Left renal cortex interstitium (tissue), 4 donors: ENCODE data around the gene TCERG1L. TPM values are rescaled to one million over a fixed set of nuclear protein-coding genes. Genes with fewer than 3 reads are reported as not detected.
"Not testable (repeated sequence)": the region's sequence is repeated elsewhere in the genome, so short reads cannot be mapped to it uniquely, and the experiment has no call there.

Experiments used
- DNase-seq, 4 donors: peaks; one replicate each; pipeline ENCODE4 v3.0.0-alpha.2; 2013; ENCODE audit warnings: low read depth in 4 of 4, low spot score in 2 of 4, missing footprints in 1 of 4
- polyA plus RNA-seq, 4 donors: library from polyadenylated mRNA; unstranded; fragments of 120-200 nt; gene quantifications; one replicate each; pipeline ENCODE4 v1.2.1, GENCODE V29; 2013; ENCODE audit not compliant: insufficient read length in 4 of 4

TCERG1L gene, protein sequence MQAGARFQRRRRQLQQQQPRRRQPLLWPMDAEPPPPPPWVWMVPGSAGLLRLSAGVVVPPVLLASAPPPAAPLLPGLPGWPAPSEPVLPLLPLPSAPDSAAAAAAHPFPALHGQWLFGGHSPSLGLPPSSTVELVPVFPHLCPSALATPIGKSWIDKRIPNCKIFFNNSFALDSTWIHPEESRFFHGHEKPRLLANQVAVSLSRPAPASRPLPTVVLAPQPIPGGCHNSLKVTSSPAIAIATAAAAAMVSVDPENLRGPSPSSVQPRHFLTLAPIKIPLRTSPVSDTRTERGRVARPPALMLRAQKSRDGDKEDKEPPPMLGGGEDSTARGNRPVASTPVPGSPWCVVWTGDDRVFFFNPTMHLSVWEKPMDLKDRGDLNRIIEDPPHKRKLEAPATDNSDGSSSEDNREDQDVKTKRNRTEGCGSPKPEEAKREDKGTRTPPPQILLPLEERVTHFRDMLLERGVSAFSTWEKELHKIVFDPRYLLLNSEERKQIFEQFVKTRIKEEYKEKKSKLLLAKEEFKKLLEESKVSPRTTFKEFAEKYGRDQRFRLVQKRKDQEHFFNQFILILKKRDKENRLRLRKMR
- 1 to 10 TPM; 1.3 to 2.4 (median 1.9) TPM for polyA plus RNA-seq

DNA sequence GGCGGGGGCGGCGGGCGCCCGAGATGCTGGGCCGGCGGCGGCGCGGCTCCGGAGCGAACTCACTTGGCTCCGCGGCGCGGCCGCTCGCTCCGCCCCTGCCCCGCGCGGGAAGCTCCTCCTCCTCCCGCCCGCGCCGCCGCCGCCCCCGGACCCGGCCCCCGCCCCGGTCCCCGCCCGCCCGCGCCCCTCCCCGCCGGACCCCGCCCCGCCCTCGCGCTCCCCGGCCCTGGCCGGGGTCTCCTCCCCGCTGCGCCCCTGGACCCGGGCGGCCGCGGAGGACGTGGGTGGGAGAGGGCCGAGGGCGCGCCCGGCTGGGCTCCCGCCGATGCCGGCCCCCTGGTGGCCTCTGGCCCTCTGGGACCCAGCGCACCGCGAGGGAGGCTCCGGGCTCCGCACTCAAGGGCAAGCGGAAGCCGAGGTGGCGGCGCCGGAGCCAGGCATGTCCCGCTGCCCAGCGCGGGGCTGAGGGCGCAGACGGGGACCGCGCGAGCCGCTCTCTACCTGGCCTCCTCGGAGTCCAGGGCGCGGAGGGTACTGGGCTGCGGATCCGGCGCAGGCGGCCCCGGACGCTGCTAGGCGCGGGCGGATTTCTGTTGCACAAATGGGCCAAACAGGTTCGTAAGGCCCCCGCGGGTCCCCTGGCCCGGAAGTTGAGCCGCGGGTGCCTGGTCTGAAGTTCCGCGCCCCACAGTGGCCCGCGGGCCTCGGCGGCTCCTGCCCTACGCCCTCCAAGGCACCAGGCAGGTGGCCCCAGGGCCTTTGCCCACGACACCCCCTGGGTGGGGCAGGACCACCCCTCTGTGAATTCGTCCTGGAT, at the start of gene TCERG1L:
TCERG1L (minus strand) TSS at position 61 of the 817 bp plus-strand sequence. CDS start 86 bp downstream, outside the sequence.
- peak in 2 of 4 donors; percentile 1 to 28 for DNase-seq

DNA sequence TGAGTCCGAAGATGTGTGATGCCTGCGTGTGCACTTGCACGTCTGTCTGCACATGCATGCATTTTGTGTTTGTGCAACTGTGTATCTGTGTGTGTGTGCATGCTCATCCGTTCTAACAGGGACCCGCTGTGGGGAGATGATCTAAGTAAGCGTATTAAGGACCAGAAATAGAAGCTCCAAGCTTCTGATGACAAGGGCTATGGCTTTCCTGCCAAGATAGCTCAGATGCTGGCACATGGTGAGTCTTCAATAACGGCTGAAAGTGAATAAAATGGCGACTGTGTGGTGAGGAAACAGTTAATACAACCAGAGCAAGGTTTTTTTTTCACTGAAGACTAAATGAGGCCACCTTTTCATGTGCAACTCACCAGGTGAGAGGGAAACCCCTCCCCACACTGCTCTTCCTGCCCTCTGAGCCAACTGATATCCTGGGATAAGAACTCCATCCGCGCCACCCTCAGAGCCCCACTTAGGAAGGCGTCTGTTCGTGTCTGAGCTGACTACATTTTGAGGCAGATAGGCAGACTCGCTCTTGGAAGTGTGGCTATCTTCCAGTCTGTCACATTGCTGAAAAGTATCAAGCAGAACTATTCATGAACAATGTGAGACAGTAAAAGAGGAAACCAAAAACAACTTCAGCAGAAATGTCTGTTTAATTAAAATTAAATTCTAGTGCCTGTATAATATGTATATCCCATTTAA, 47.4 kb upstream of the TCERG1L start:
- DNase-seq = no peak

DNA sequence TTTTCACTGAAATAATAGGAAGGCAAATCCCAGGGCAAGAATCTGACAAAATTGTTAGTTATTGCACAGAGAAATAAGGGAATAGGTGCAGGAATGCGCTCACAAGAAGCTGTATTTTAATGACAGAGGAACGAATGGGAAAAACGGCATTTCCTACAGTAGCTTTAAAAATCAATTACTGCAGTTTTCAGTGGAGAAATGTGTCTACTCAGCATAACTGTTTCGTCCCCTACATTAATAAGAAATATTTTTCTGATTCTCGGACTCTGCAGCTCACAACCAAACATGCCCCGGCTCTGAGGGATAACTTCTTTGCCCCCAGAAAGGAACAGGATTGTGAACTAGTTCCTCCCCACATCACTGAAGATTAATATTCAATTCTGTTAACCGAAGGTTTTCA, 44.9 kb upstream of the TCERG1L start:
- DNase-seq = no peak

DNA sequence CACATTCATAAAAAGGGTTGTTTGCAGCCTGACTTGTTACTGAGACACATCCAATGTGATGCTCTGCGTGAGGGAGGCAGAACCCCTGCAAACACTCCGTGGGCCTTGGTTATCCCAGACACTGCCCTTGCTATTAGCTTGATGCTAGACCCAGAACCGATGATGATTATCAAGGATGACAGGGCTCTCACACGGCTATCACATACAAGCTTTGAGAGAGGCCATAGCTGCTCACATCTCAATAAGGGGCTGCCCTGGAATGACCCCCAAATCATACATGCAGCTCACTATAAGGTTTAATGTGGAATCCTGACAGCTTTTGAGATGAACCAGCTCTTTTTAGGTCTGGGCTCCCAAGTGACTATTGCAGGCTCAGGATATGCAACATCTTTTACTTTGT, 44.4 kb upstream of the TCERG1L start:
- no peak for DNase-seq

DNA sequence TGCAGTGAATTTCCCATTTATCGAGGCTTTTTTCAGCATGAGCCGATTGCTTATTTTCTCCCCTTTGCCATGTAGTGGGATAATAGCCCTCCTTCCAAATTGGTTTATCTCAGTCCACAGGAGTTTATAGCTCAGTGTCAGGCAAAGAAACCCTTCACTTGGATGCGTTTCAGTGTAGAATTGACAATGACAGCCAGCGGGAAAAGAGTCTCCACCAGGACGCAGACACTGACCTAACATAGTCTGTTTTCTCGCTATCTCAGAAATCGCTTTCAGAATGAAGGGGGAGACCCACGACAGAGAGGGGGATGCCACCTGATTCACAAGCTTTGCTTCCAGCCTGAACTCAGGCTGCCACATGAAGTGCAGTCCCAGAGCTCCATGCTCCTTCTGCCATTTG, 43.5 kb upstream of the TCERG1L start:
- DNase-seq = no peak

DNA sequence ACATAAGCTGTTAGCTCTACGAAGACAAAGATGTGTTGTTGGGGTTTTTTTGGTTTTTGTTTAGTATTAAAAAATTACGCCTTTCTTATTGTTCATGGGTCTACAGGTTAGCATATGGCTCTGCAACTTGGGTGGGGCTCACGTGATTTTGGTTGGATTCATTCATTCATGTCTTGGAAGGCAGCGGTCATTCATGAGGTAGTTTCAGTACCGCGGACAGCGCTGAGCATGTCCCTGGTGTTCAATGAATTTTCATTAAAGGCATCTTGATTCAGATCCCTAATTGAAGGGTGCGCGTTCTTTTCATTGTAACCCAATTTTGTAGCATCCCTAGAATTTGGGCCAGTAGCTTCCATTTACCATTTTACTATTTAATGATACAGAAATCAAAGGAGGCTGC, 42.9 kb upstream of the TCERG1L start:
- DNase-seq = peak; percentile 28 to 55 (median 30)

DNA sequence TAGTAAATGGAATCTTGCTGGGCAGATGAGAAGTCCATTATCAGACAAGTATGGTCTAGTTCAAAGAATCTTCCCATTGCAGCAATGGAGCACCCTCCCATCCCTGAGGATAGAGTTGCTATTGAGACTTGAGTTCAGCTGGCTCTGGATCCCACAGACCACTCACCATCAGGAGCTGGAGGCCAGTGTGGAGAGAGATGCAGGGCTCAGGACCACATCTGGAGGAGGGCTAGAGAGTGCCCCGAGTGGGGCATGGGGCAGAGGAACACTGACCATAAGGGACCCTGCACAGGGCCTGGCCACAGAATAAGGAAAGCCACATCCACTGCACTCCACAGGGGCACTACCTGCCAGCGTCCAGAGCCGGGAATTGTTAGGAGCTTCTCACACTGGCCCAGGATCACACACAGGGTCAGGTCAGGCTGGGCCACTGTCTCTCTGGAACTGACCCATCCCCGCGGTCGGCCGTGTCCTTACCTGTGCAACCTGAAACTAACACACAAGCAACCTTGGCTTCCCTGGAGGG, 41.3 kb upstream of the TCERG1L start:
- no peak for DNase-seq

DNA sequence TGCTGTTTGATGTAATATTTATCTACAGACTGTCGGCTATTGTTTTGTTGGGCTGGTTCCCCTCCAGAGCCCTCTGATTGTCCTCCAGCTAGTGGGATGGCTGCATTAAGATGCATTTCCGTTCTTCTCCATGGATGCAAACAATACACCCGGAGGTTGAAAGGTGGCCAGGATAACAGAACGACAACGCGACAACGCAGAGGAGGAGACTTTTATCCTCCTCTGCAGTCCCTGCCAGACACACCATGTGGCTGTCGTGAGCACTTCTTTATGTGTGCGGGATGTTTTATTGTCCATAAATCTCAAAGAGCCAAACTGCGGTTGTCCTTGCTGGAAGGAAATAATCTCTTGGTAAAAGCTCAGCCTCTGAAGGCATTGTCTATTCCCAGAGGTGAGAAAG, 39.1 kb upstream of the TCERG1L start:
- no peak for DNase-seq

DNA sequence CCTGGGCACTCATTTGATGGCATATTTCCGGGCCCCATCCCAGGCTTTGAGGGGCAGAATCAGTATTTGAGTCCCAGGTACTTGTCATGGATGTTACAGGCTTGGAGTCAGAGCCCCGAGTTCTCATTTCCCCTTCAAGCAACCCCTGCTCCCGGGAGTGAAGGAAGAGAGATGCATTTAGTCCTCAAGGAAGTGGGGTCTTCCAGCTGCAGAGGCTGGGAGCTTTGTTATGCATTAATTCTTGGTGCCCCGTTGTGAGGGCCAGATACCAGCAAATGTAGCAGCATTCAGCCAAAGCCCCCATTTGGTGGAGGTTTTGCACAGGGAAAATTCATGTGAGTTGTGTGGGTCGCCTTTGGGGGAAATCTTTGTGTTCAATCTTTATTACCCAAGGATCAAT, 38.7 kb upstream of the TCERG1L start:
- no peak for DNase-seq

DNA sequence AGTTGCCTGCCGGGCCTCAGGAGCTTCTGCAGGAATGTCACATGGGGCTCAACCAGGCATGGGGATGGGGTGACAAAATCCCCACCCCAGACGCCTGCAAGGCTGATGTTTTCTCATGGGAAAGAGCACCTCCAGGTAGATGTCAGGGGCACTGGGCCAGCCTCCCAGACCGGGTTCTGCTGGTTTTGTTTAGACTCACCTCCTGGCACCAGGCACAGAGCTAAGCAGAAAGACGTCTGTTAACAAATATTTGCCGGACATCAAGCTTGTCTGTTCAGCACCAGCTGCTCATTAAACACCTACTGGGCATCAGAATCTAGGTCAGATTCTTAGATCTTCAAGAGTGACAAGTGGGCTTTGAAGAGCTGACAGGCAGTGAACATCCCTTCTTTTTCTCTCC, 34.9 kb upstream of the TCERG1L start:
- DNase-seq = no peak

DNA sequence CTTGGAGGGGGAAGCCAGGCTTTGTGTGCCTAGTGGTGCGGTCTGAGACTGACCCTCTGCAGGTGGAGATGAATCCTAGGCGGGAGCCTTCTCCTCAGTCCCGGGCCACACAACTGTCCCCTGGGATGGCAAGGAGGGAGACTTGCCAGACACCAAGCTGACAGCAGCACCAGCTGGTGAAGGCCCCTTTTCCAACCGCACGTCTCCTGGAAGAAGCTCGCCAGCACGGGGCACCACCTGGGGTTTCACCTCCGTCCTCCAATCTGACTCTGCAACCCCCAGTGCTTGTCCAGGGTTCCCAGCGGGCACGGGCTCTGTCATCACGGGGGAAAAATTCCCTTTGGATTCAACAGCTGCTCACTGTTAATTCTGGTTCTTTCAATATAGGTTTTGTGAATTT, 34.2 kb upstream of the TCERG1L start:
- DNase-seq = no peak

DNA sequence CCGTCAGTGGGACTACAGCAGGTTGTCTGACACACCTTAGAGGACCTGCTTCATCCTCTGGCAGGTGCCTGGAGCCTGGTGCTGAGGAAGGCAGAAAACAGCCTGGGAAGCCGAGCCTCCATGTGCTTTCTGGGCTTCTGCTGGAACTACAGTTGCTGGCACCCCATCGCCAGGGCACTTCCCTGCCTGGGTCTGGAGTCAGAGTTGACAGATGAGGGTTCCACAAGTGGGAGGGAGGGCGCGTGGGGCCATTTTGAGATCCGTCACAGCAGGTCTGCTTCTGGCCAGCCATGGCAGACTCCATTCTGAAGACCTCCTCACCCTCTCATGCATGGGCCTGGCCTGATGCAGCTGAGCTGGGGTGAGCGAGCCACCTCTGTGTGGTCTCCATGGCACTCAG, 33.2 kb upstream of the TCERG1L start:
- no peak for DNase-seq

DNA sequence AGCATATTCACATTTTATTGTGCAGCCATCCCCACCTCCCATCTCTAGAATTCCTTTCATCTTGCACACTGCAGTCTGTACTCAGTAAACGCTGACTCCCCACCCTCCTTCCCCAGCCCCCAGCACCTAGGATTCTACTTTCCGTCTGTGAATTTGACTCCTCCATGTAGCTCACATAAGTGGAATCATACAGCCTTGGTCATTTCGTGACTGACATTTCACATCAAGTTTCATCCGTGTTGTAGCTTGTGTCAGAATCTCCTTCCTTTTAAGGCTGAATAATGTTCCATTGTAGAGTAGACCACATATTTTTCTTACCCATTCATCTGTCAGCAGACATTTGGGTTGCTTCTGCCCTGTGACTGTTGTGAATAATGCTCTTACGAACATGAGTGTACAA, 26.2 kb upstream of the TCERG1L start:
- no peak for DNase-seq

DNA sequence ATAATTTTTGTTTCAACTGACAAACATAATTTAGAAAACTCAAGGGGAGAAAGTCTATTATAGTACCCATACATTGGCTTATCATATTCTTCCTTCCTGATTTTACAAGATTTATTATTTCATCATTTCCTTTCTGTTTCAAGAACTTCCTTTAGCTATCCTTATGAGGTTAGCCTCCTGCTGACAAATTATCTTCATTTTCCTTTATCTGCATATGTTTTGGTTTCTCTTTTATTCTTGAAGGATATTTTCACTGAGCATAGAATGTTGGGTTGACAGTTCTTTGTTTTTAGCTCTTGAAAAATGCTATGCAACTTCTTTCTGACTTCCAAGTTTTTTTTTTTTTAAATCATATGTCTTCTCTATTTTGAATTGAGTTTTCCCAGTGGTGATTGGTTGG, 21.3 kb upstream of the TCERG1L start:
- no peak for DNase-seq

DNA sequence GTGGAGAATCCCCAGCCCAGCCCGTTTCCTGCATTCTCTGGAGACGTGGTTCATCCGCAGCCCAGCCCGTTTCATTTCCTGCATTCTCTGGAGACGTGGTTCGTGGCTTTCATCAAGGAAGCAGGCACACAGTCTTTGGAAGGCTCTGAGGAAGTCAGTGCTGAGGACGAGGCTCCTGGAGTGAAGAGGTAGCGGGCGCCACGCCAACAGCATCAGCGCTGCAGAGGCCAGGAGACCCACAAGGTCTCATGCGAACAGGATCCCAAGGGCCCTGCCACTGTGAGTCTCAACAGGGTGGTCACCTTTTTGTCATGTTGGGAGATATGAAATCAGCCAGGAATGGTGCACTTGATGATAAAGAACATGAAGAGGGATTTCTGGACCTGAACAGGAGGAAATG, 12.4 kb upstream of the TCERG1L start:
- DNase-seq = no peak

DNA sequence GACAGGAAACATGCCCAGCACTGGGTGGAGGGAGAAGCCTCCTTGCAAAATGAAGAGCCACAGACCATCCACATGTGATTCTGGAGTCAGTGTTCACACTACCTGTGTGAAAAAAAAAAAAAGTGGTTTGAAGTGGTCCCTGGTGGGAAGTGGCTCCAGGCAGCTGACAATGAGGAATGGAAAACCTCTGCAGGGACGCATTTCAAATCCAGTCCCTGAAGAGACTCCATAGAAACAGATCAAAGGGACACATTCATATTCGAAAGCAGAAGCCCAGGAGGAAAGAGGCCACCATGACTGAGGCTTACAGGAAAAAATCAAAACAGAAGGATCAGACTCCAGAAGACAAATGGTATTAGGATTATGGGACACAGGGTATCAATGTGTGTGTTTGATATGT, 11.5 kb upstream of the TCERG1L start:
- DNase-seq = no peak

DNA sequence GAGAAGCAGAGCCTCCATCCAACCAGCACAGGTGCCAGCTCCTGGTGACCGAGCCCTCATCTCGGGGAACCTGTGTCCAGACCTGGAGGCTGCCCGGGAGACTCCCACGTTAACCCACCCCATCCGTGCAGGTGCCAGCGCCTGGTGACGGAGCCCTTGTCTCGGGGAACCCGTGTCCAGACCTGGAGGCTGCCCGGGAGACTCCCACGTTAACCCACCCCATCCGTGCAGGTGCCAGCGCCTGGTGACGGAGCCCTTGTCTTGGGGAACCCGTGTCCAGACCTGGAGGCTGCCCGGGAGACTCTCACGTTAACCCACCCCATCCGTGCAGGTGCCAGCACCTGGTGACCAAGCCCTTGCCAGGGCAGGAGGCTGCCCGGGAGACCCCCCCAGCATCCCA, 11.1 kb upstream of the TCERG1L start:
- DNase-seq = not testable (repeated sequence)

DNA sequence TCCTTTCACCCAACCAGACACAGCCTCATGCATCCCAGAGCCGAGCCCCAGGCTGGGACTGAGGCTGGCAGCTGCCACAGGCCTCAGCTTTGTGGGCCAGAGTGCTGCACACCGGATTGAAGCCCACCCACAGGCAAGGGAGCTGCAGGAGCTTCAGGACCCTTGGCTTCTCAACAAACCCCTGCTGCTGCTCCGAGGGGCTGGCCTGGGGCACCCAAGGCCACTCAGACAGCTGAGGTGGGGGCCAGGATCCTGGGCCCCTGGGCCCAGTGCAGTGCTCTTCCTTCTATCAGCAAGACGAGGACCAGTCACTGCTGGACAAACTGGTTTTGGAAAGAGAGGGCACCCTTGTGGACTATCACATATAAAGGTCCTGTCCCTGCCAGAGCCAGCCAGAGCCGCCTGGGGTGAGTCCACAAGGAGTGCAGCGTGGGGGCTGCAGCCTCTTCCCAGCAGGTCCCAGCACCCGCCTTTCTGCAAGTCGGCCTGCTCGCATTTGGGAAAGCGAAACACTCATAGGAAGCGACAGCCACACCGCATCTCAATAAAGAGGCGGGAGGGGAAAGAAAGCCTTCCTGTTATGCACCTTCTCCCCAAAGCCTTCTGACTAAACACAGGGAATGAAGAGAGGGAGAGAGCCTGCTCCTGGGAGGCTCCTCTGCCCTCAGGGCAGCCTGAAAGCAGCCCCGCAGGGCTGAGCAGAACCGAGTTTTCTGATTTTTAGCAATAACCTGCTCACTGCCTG, 9.5 kb upstream of the TCERG1L start:
- DNase-seq = no peak

DNA sequence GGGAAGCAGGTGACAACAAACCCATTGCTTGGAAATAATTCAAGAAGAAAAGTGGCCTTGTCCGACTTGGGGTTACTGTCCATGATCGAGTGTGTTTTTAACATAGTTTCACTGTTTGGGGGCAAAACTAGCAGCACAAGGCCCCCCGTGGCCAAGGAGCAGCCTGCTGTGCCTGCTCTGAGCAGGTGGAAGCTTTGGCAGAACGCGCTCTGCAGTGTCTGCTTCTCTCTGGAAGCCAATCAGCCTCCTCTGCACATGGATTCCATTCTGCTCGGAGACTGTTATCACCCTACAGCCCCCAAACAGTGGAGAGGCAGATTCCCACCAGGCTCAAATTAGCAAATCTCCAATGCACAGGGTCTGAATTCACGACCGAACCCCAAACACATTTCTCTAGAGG, 7.3 kb upstream of the TCERG1L start:
- no peak for DNase-seq

DNA sequence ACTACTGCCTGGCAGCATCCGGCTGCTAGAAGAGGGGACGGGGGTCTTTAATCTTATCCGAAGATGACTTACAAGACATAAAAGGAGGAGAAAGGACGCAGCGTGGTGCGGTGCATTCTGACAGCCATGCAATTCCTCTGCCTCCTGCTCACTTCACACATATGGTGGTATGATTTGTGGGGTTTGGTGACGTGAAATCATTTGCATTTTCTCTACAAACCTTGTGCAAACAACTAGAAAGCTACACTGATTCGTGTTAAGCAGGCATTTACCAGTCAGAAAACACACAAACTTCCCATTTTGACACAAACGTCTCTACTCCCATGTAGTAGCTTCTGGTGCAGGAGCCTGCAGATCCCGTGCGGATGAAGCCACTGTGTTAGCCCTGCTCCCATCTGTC, 6.8 kb upstream of the TCERG1L start:
- no peak for DNase-seq
